Measurements from ENCODE around the gene SLC1A5. TPM values are rescaled to one million over a fixed set of nuclear protein-coding genes. Genes with fewer than 3 reads are reported as not detected.

Gene SLC1A5
- total RNA-seq, 2 donors from 2014 or later, result 77.6 to 78.1 TPM

DNA sequence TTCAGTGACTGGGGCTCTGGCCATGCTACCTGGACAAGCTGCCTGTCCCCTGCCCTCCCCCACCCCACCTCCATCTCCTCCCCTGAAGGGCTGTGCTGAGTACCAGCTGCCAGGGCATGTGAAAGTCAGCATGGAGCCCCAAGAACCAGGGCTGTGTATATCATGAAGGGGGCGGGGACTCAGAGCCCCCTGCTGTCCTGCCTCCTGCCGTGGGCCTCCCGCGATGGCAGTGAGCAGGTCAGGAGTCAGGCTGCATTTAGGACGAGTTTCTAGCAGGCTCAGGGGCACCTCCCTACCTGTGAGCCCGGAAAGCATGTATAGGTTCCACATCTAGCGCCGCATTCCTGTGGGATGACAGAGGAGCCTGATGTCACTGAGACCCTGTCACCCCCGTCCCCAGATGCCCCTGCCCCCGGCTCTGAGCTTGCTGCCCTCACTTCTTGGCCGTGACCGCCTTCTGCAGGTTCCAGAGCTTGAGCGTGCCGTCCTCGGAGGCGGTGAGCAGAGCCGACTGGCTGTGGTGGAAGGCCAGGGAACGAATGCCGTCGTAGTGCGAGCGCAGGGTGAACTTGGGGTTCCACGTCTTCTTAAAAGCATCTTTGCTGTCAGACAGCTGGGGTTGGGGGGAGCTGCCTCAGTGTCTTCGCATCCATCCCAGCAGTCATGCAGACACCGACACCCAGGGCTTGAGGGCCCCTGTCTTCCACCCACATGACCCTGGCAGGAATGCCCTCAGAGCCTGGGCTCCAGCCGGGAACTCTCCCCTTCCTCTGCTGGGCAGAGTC is 63.2 kb downstream of the SLC1A5 start:
- Mint-ChIP-seq H3K27me3 (ENCODE audit: insufficient read depth) (no peaks in the 10 kb centered on the region), H3K4me3 (no peak overlapping the region), H3K9me3 (no peaks in the 10 kb centered on the region), H3K4me1 (no peaks in the 10 kb centered on the region), H3K36me3 (ENCODE audit: low read depth) (peaks cover 61% of the 10 kb centered on the region), H3K27ac (peak overlapping the region; percentile 64)
- no peak overlapping the region for H3K9ac ChIP-seq (ENCODE audit: extremely low read depth, low read length, poor library complexity, severe bottlenecking)
- no peak for DNase-seq
- no peaks in the 10 kb centered on the region for H3K4me1 ChIP-seq (ENCODE audit: control insufficient read depth, insufficient read depth, low read length)
- 92 to 94% methylated on average over 18 to 26 of the region's 26 CpGs for WGBS, 2 experiments (ENCODE audit: insufficient coverage in 1 of 2, insufficient read length in 1 of 2)
- no peak overlapping the region for H3K27ac ChIP-seq (ENCODE audit: low read depth, low read length)
- no peaks in the 10 kb centered on the region for H3K9me3 ChIP-seq (ENCODE audit: control insufficient read depth, low read length)
- H3K27me3 ChIP-seq (ENCODE audit: control insufficient read depth, insufficient read depth, low read length, poor library complexity, severe bottlenecking), result no peaks in the 10 kb centered on the region
- peaks cover 74% of the 10 kb centered on the region for H3K36me3 ChIP-seq (ENCODE audit: control insufficient read depth, insufficient read depth, low read length)
- TF ChIP-seq, protein P1, sequence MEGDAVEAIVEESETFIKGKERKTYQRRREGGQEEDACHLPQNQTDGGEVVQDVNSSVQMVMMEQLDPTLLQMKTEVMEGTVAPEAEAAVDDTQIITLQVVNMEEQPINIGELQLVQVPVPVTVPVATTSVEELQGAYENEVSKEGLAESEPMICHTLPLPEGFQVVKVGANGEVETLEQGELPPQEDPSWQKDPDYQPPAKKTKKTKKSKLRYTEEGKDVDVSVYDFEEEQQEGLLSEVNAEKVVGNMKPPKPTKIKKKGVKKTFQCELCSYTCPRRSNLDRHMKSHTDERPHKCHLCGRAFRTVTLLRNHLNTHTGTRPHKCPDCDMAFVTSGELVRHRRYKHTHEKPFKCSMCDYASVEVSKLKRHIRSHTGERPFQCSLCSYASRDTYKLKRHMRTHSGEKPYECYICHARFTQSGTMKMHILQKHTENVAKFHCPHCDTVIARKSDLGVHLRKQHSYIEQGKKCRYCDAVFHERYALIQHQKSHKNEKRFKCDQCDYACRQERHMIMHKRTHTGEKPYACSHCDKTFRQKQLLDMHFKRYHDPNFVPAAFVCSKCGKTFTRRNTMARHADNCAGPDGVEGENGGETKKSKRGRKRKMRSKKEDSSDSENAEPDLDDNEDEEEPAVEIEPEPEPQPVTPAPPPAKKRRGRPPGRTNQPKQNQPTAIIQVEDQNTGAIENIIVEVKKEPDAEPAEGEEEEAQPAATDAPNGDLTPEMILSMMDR (conservative IDR thresholded peaks at IDR 0.05), result no peak
- H3K4me3 ChIP-seq (ENCODE audit: low read length), result no peak overlapping the region

Other genes with a start within 250 kb of the SLC1A5 start
- gene CALM3, start 187.3 kb downstream of the SLC1A5 start, total RNA-seq, result 100 to 1,000 TPM; 564 to 573 TPM
- gene PTGIR, start 163.5 kb downstream of the SLC1A5 start, total RNA-seq, result not detected
- gene GNG8, start 152.4 kb downstream of the SLC1A5 start, total RNA-seq, result not detected
- gene DACT3, start 127.4 kb downstream of the SLC1A5 start, total RNA-seq, result under 1 TPM; 0.15 to 0.70 TPM
- 10 to 100 TPM; 80.5 to 90.8 TPM for gene PRKD2, start 71.5 kb downstream of the SLC1A5 start, total RNA-seq
- 10 to 100 TPM; 19.8 to 33.7 TPM for gene FKRP, start 42.5 kb downstream of the SLC1A5 start, total RNA-seq
- gene STRN4, start 42.1 kb downstream of the SLC1A5 start, total RNA-seq, result 100 to 1,000 TPM; 142 to 155 TPM
- gene AP2S1, start 62.3 kb upstream of the SLC1A5 start, total RNA-seq, result 100 to 1,000 TPM; 162 to 214 TPM
- 10 to 100 TPM; 41.4 to 41.6 TPM for gene ARHGAP35, start 72.4 kb upstream of the SLC1A5 start, total RNA-seq
- gene NPAS1, start 231.2 kb upstream of the SLC1A5 start, total RNA-seq, result 1 to 10 TPM; 6.9 to 8.7 TPM